ENCODE results near the gene IMP3. TPM values are rescaled to one million over a fixed set of nuclear protein-coding genes. Genes with fewer than 3 reads are reported as not detected.

IMP3 gene
- total and polyA plus RNA-seq, 9 of the 15 experiments (the other 6 are each of a cell fraction or from before 2014, with no cell fraction given): 14.5 to 160 (median 74.4) TPM

- TF ChIP-seq C11orf30 (IDR thresholded peaks at IDR 0.05; ENCODE audit: low read depth) (peak; percentile 62), PYGO2 (tag; IDR thresholded peaks at IDR 0.05) (no peak), TEAD2 (tag; IDR thresholded peaks at IDR 0.05) (no peak), NCOA4 (IDR thresholded peaks at IDR 0.05; ENCODE audit: partially characterized antibody) (no peak), MAFG (tag; conservative IDR thresholded peaks at IDR 0.05) (no peak), POLR2AphosphoS2 (IDR thresholded peaks at IDR 0.05; ENCODE audit: low read length) (no peak), ZKSCAN1 (IDR thresholded peaks at IDR 0.05; ENCODE audit: low read depth, low read length) (peak; percentile 64), FOS (IDR thresholded peaks at IDR 0.05; ENCODE audit: extremely low read depth, insufficient read length) (no peak), ZHX1 (conservative IDR thresholded peaks at IDR 0.05; ENCODE audit: low read length) (no peak), RBFOX2 (IDR thresholded peaks at IDR 0.05; ENCODE audit: low read depth, low read length) (peak; percentile 87), ZC3H4 (CRISPR knock-in tag; IDR thresholded peaks at IDR 0.05; ENCODE audit: borderline replicate concordance) (no peak), FOXJ3 (CRISPR knock-in tag; IDR thresholded peaks at IDR 0.05) (no peak), ZNF717 (CRISPR knock-in tag; IDR thresholded peaks at IDR 0.05) (no peak), PCBP2 (IDR thresholded peaks at IDR 0.05; ENCODE audit: low read depth, low read length, poor library complexity, severe bottlenecking) (no peak), RBM39 (optimal IDR thresholded peaks at IDR 0.05; ENCODE audit: low read depth, low read length) (no peak), BCLAF1 (IDR thresholded peaks at IDR 0.05; ENCODE audit: borderline replicate concordance in 1 of 2, control insufficient read depth in 1 of 2, low read depth in 2 of 2, low read length in 1 of 2) (no peak; a peak in 1 of 4 replicates), ARID1B (IDR thresholded peaks at IDR 0.05) (peak; percentile 28; the same call in 1 of the 2 replicates), GATA2 (CRISPR knock-in tag; IDR thresholded peaks at IDR 0.05) (no peak), CEBPG (CRISPR knock-in tag; IDR thresholded peaks at IDR 0.05) (no peak), CEBPG (tag; conservative IDR thresholded peaks at IDR 0.05 in 1 of 2, IDR thresholded peaks at IDR 0.05 in 1 of 2) (no peak), CREBBP (IDR thresholded peaks at IDR 0.05; ENCODE audit: low read depth, low read length) (no peak), LARP7 (IDR thresholded peaks at IDR 0.05) (peak; percentile 39; the same call in 1 of the 2 replicates), MTA3 (IDR thresholded peaks at IDR 0.05; ENCODE audit: borderline replicate concordance) (peak; percentile 85; the same call in 1 of the 2 replicates), ZNF507 (tag; conservative IDR thresholded peaks at IDR 0.05) (no peak), CC2D1A (IDR thresholded peaks at IDR 0.05) (no peak; the same call in 1 of the 2 replicates)
Measured at GRCh38 chr15:75625542-75626347, 14.3 kb downstream of the IMP3 start, which contains the start of gene SNUPN (continued).
